ENCODE measurements around the gene PDGFA. TPM values are rescaled to one million over a fixed set of nuclear protein-coding genes. Genes with fewer than 3 reads are reported as not detected.

PDGFA gene
- total RNA-seq, 2 experiments from 2014 or later, result not detected

DNA sequence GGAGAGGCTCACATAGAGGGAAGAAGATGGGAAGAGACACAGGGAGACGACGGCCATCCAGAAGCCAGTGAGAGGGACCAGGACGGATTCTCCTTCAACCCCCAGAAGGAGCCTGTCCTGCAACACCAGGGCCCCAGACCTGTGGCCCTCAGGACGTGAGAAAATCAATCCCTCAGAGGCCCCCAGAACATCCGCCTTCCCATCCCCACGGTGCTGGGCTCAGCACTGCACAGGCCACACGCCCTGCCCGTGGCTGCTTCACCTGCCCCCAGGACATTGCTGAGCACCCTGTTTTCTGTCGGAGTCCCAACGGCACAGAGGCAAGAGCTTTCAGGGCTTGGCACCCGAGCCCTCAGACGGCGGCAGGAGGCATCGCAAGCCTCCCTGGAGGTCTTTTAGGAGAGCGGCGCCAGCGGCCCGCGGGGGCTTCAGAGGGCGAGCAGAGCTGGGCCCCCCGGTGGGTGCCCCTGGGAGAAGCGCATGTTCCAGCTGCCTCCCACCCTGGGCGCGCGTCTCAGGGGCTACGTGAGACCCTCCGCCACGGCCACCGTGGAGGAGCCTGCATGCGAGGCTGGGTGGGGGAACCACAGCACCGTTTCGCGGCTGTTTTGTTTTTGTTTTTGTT is 42.8 kb downstream of the PDGFA start:
- Histone ChIP-seq H3K4me3 (ENCODE audit: low read depth, low read length, poor library complexity, severe bottlenecking) (no peak overlapping the region), H4K20me1 (ENCODE audit: insufficient read depth, low read length) (no peaks in the 10 kb centered on the region), H3K4me2 (ENCODE audit: low read length) (no peak overlapping the region), H3K9me2 (ENCODE audit: insufficient read depth, low read length) (no peaks in the 10 kb centered on the region), H2AFZ (ENCODE audit: low read length) (no peak overlapping the region), H3K79me2 (ENCODE audit: insufficient read depth, low read depth, low read length) (no peaks in the 10 kb centered on the region), H3K4me1 (ENCODE audit: insufficient read depth, low read length, poor library complexity, severe bottlenecking) (no peaks in the 10 kb centered on the region), H3K36me3 (ENCODE audit: insufficient read depth, low read length) (no peaks in the 10 kb centered on the region), H3K9me3 (ENCODE audit: low read length) (no peaks in the 10 kb centered on the region), H3K27ac (ENCODE audit: low read depth, low read length, poor library complexity, severe bottlenecking) (no peak overlapping the region)
- intact Hi-C loops (cut with micrococcal nuclease; ENCODE audit: unreplicated experiment), result no loop called here
- DNase-seq (ENCODE audit: low spot score), result no peak
- TF ChIP-seq, protein P1, sequence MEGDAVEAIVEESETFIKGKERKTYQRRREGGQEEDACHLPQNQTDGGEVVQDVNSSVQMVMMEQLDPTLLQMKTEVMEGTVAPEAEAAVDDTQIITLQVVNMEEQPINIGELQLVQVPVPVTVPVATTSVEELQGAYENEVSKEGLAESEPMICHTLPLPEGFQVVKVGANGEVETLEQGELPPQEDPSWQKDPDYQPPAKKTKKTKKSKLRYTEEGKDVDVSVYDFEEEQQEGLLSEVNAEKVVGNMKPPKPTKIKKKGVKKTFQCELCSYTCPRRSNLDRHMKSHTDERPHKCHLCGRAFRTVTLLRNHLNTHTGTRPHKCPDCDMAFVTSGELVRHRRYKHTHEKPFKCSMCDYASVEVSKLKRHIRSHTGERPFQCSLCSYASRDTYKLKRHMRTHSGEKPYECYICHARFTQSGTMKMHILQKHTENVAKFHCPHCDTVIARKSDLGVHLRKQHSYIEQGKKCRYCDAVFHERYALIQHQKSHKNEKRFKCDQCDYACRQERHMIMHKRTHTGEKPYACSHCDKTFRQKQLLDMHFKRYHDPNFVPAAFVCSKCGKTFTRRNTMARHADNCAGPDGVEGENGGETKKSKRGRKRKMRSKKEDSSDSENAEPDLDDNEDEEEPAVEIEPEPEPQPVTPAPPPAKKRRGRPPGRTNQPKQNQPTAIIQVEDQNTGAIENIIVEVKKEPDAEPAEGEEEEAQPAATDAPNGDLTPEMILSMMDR (conservative IDR thresholded peaks at IDR 0.05; ENCODE audit: low read length), result no peak
- TF ChIP-seq EZH2phosphoT487 (IDR thresholded peaks at IDR 0.05; ENCODE audit: borderline replicate concordance, low read depth, low read length), result no peak
- ChIA-PET CTCF (ENCODE audit: unreplicated experiment) (no interaction called here), POLR2A (no interaction called here)
- no TSS peak for BruUV-seq (replicated peaks)

GRCh38 chr7:475951-476441 is 43.6 kb downstream of the PDGFA start:
- no peak overlapping the region for H3K27ac ChIP-seq (ENCODE audit: low read depth, low read length, poor library complexity, severe bottlenecking)
- no peaks in the 10 kb centered on the region for H4K20me1 ChIP-seq (ENCODE audit: insufficient read depth, low read length)
- H3K79me2 ChIP-seq (ENCODE audit: insufficient read depth, low read depth, low read length), result no peaks in the 10 kb centered on the region
- H3K4me1 ChIP-seq (ENCODE audit: insufficient read depth, low read length, poor library complexity, severe bottlenecking), result no peaks in the 10 kb centered on the region
- H2AFZ ChIP-seq (ENCODE audit: low read length), result no peak overlapping the region
- TF ChIP-seq, protein P1 (conservative IDR thresholded peaks at IDR 0.05; ENCODE audit: low read length), result no peak
- no peak for TF ChIP-seq EZH2phosphoT487 (IDR thresholded peaks at IDR 0.05; ENCODE audit: borderline replicate concordance, low read depth, low read length)
- POLR2A ChIA-PET, result no interaction called here
- no peaks in the 10 kb centered on the region for H3K36me3 ChIP-seq (ENCODE audit: insufficient read depth, low read length)
- H3K9me2 ChIP-seq (ENCODE audit: insufficient read depth, low read length), result no peaks in the 10 kb centered on the region
- intact Hi-C loops (cut with micrococcal nuclease; ENCODE audit: unreplicated experiment), result no loop called here
- no peak overlapping the region for H3K4me3 ChIP-seq (ENCODE audit: low read depth, low read length, poor library complexity, severe bottlenecking)
- no peak overlapping the region for H3K4me2 ChIP-seq (ENCODE audit: low read length)
- H3K9me3 ChIP-seq (ENCODE audit: low read length), result no peaks in the 10 kb centered on the region
- CTCF ChIA-PET (ENCODE audit: unreplicated experiment), result no interaction called here
- no TSS peak for BruUV-seq (replicated peaks)
- DNase-seq (ENCODE audit: low spot score), result no peak

DNA sequence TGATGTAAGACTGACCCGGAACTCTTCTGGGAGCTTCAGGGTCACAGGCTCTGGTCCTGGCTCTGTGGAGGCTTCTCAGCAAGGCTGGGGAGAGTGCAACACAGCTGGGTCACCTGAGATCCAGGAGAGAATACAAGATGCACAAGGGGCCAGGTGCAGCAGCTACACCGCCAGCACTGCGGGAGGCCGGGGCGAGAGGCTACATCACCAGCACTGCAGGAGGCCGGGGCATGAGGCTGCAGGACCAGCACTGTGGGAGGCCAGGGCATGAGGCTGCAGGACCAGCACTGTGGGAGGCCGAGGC is 44.3 kb downstream of the PDGFA start:
- Histone ChIP-seq H3K4me3 (ENCODE audit: low read depth, low read length, poor library complexity, severe bottlenecking) (no peak overlapping the region), H4K20me1 (ENCODE audit: insufficient read depth, low read length) (no peaks in the 10 kb centered on the region), H3K27ac (ENCODE audit: low read depth, low read length, poor library complexity, severe bottlenecking) (no peak overlapping the region), H3K9me2 (ENCODE audit: insufficient read depth, low read length) (no peaks in the 10 kb centered on the region), H2AFZ (ENCODE audit: low read length) (no peak overlapping the region), H3K4me1 (ENCODE audit: insufficient read depth, low read length, poor library complexity, severe bottlenecking) (no peaks in the 10 kb centered on the region), H3K79me2 (ENCODE audit: insufficient read depth, low read depth, low read length) (no peaks in the 10 kb centered on the region), H3K9me3 (ENCODE audit: low read length) (no peaks in the 10 kb centered on the region), H3K36me3 (ENCODE audit: insufficient read depth, low read length) (no peaks in the 10 kb centered on the region), H3K4me2 (ENCODE audit: low read length) (no peak overlapping the region)
- POLR2A ChIA-PET, result no interaction called here
- no peak for DNase-seq (ENCODE audit: low spot score)
- BruUV-seq (replicated peaks), result no TSS peak
- no peak for TF ChIP-seq EZH2phosphoT487 (IDR thresholded peaks at IDR 0.05; ENCODE audit: borderline replicate concordance, low read depth, low read length)
- intact Hi-C loops (cut with micrococcal nuclease; ENCODE audit: unreplicated experiment), result no loop called here
- CTCF ChIA-PET (ENCODE audit: unreplicated experiment), result no interaction called here
